Stimulated activated CD8-positive, alpha-beta memory T cell treated with anti-CD3 and anti-CD28 coated beads, Interleukin-7, amount 100 ng/mL, for 48 hours (primary cell): ENCODE measurements around the gene GSTO2.

Experiments
- DNase-seq, 2 donors: peaks; one replicate each; pipeline ENCODE4 v3.0.0-alpha.2; 2020; ENCODE audit warnings: low read depth in 1 of 2; ENCODE audit errors: extremely low read depth in 1 of 2

GSTO2 gene

GRCh38 chr10:104337521-104337984 lies 68.6 kb downstream of the GSTO2 start:
- DNase-seq = no peak

GRCh38 chr10:104337985-104338735 lies 69.2 kb downstream of the GSTO2 start, which contains the start of gene ITPRIP:
TSS of gene ITPRIP (minus strand) at chr10:104338465. CDS start at chr10:104316051, 22,414 bp downstream.
- peak; percentile 52 to 68 for DNase-seq

DNA sequence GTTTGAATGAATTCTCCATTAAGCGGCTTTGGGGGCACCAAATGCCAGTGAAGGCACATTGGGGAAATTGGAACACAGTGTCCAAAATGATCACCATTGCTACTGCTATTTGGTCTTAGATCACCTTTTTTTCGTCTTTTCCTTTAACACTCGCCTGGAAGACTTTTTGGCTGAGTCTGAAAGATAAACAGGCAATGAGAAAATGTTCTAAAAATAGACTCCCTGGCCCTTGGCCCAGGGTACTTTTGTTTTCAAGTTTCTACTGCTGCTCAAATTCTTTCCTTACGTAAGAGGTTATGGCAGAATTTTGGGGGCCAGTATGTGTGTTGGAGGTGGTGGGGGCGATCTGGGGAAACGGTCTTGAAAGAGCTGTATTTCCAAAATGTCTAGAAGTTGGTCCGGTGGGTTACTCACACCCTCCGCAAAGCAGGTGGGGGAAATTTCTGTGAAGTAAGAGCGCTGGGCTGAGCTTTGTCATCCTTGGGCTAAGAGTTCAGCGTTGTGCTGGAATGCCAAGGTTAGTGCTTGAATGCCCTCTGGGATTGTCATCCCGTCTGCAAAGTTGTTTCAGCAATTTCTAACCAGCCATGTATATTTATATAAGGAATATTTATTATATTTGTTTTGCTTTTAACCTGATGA lies 70.6 kb downstream of the GSTO2 start:
- DNase-seq = no peak

GRCh38 chr10:104340111-104340526 lies 71.1 kb downstream of the GSTO2 start:
- no peak for DNase-seq

DNA sequence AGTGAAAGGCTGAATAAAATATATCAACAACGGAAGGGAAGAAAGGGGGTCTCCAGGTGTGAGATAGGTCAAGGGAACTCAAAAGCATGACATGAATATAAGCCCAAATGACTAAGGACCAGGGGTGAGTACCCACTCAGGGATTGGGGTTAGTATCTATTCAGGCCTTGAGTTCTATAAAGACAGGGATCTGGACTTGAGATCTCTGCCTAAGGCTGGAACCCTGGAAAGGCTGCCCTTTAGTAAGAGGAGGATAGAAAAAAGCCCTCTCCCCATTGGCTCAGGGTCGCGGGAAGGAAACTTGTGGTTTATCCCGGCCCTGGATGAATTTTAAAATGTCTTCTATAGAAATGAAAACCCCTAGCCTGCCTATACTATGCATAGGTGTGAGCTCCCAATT lies 71.7 kb downstream of the GSTO2 start:
- DNase-seq = no peak

- no peak for DNase-seq
These were observed 74.0 kb downstream of the GSTO2 start for GRCh38 chr10:104342941-104343411.

DNA sequence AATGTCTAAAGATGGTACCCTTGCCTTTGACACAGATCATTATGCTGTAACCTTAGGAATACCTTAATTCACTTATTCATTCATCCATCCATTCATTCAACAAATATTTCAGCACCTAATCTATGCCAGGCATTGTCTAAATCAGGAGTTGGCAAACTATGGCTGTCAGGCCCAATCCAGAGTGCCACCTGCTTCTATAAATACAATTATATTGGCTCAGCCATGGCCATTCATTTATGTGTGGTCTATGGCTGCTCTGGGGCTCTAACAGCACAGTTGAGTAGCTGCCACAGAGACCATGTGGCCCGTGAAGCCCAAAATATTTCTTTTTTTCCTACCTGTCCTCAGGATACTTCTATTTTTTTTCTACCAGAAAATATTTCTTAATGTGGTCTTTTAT lies 75.2 kb downstream of the GSTO2 start:
- DNase-seq = no peak

- DNase-seq = no peak
These were observed 76.5 kb downstream of the GSTO2 start for GRCh38 chr10:104345515-104345914.

GRCh38 chr10:104345941-104346340 lies 77.0 kb downstream of the GSTO2 start:
- no peak for DNase-seq

GRCh38 chr10:104347295-104348045 lies 78.5 kb downstream of the GSTO2 start:
- no peak for DNase-seq

DNA sequence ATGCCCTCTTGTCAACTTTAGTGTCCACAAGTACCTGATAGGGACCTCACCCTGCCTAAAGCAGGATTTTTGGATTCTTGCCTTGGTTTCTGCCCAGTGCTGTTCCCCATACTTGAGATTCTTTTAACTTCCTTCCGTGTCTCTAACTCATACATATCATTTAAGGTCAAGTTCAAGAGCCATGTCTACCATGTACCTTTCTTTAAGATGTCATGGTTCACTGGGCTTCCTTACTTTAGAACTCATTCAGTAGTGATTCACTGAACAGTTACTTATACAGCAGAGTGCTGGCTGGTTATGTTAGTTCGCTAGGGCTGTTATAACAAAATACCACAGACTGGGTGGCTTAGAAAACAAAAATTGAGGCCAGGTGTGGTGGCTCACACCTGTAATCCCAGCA lies 79.6 kb downstream of the GSTO2 start:
- DNase-seq = no peak

DNA sequence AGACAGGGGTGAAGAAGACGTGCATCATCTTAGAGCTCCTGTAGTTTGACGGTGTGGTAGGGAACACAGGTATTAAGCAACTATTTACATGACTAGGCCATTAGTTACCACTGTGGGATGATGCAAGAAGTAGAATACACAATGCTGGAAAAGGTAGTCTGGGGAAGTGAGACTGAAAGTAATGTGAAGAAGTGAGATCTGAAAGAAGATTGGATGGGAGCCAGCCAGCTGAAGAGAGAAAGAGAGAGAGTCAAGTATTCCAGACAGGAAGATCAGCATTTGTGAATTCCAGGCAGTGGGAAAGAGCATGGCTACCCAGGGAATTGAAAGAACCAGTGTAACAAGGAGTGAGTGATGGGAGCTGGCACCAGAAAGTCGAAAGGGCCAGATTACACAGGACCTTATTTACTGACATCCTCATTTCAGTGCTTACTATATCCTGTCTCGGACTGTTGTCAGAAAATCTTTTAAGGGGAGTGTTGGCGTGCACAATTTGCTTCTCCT lies 80.7 kb downstream of the GSTO2 start:
- no peak for DNase-seq

- DNase-seq = no peak
These were observed 81.2 kb downstream of the GSTO2 start for GRCh38 chr10:104350127-104350635.

- no peak for DNase-seq
These were observed 82.2 kb downstream of the GSTO2 start for GRCh38 chr10:104351061-104351702.

GRCh38 chr10:104351919-104352318 lies 82.9 kb downstream of the GSTO2 start:
- no peak for DNase-seq

- DNase-seq = peak; percentile 62 to 81
These were observed 84.5 kb downstream of the GSTO2 start, which contains the start of gene CFAP58 for GRCh38 chr10:104353325-104354048. TSS of gene CFAP58 (plus strand) at chr10:104353833. CDS start at chr10:104353898, 65 bp downstream.
